ENCODE results near the gene PTPN14. TPM values are rescaled to one million over a fixed set of nuclear protein-coding genes. Genes with fewer than 3 reads are reported as not detected.

The PTPN14 gene
- polyA plus RNA-seq, 1 experiment = 29.4 TPM

- H3K36me3 ChIP-seq (ENCODE audit: control insufficient read depth, insufficient read depth, low read length) = no peaks in the 10 kb centered on the region; the same call in 1 of the 2 replicates
- no peaks in the 10 kb centered on the region for H3K27me3 ChIP-seq (ENCODE audit: control insufficient read depth, insufficient read depth, low read length)
- ChIA-PET CTCF (interaction anchor here (1.0 to 1.3 kb wide), 3 partner anchors 105 to 151 kb away, joined by 3 read pairs; no protein-coding TSS in a partner anchor), POLR2A (no interaction called here)
- no peak for TF ChIP-seq CTCF (IDR thresholded peaks at IDR 0.05; ENCODE audit: insufficient read depth, low read depth, low read length)
- H3K4me3 ChIP-seq (ENCODE audit: low read depth, low read length) = no peak overlapping the region
- DNase-seq (ENCODE audit: low read depth) = no peak
These were observed 106.2 kb downstream of the PTPN14 start for GRCh38 chr1:214445199-214445598.

GRCh38 chr1:214444182-214444939 lies 107.0 kb downstream of the PTPN14 start:
- POLR2A ChIA-PET = no interaction called here
- DNase-seq (ENCODE audit: low read depth) = no peak
- Histone ChIP-seq H3K36me3 (ENCODE audit: control insufficient read depth, insufficient read depth, low read length) (no peaks in the 10 kb centered on the region), H3K4me3 (ENCODE audit: low read depth, low read length) (no peak overlapping the region), H3K27me3 (ENCODE audit: control insufficient read depth, insufficient read depth, low read length) (no peaks in the 10 kb centered on the region)
- no peak for TF ChIP-seq CTCF (IDR thresholded peaks at IDR 0.05; ENCODE audit: insufficient read depth, low read depth, low read length)
- CTCF ChIA-PET = interaction anchor here (1.1 to 1.6 kb wide), 3 partner anchors 106 to 138 kb away, joined by 3 to 4 read pairs (median 3); no protein-coding TSS in a partner anchor

GRCh38 chr1:214441119-214441518 lies 110.3 kb downstream of the PTPN14 start:
- H3K4me3 ChIP-seq (ENCODE audit: low read depth, low read length) = no peak overlapping the region
- H3K27me3 ChIP-seq (ENCODE audit: control insufficient read depth, insufficient read depth, low read length) = no peaks in the 10 kb centered on the region
- no peak for TF ChIP-seq CTCF (IDR thresholded peaks at IDR 0.05; ENCODE audit: insufficient read depth, low read depth, low read length)
- DNase-seq (ENCODE audit: low read depth) = peak; percentile 91
- CTCF ChIA-PET = no interaction called here
- POLR2A ChIA-PET = no interaction called here
- H3K36me3 ChIP-seq (ENCODE audit: control insufficient read depth, insufficient read depth, low read length) = no peaks in the 10 kb centered on the region

GRCh38 chr1:214440219-214440965 lies 111.0 kb downstream of the PTPN14 start:
- Histone ChIP-seq H3K36me3 (ENCODE audit: control insufficient read depth, insufficient read depth, low read length) (no peaks in the 10 kb centered on the region), H3K4me3 (ENCODE audit: low read depth, low read length) (no peak overlapping the region), H3K27me3 (ENCODE audit: control insufficient read depth, insufficient read depth, low read length) (no peaks in the 10 kb centered on the region)
- no peak for TF ChIP-seq CTCF (IDR thresholded peaks at IDR 0.05; ENCODE audit: insufficient read depth, low read depth, low read length)
- POLR2A ChIA-PET = interaction anchor here (0.6 kb wide), 1 partner anchor 13 kb away, joined by 4 read pairs; no protein-coding TSS in a partner anchor
- DNase-seq (ENCODE audit: low read depth) = no peak
- CTCF ChIA-PET = interaction anchor here (0.7 kb wide), 1 partner anchor 32 kb away, joined by 3 read pairs; no protein-coding TSS in a partner anchor

Data from BJ (cell line).